Measurements from ENCODE around the gene GNB1L. TPM values are rescaled to one million over a fixed set of nuclear protein-coding genes. Genes with fewer than 3 reads are reported as not detected.

The GNB1L gene
- total RNA-seq, 1 experiment from 2014 or later, result 15.8 TPM

DNA sequence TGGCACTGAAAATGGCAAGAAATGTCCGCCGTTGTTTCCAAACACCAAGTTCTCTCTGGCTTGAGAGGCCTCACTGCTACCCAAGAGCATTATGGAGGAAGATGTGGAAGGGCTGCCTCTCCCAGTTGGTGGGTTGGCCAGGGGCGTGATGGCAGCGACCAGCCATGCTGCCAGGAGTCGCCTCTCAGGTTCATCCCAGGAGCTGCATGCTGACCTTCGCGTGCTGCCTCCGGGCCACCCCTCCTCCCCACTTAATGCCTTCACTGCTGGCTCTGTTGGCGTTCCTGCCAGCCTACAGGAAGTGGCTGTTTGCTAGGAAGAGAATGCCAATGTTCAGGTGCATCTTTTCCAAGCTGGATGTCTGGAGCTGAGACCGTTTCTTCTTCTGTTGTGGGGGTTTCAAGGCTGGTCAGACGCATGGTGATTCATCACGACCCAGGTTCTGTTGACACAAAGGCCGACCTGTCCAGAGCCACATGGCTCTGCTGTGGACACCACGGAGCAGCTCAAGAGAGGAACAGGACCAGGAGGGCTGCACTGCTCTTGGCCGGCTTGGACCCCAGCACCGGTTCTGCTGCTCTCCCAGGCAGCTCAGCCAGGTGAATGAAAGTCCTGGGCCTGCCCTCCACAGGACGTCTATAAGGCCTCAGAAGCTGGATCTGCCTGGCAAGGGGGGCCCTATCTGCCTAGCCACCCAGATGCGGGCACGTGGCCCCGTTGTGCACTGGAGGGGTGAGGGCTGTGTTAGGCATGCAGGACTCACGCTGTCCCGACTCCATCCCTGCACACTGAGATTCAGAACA is 69.0 kb downstream of the GNB1L start:
- POLR2A ChIA-PET, result no interaction called here
- TF ChIP-seq, protein P1, sequence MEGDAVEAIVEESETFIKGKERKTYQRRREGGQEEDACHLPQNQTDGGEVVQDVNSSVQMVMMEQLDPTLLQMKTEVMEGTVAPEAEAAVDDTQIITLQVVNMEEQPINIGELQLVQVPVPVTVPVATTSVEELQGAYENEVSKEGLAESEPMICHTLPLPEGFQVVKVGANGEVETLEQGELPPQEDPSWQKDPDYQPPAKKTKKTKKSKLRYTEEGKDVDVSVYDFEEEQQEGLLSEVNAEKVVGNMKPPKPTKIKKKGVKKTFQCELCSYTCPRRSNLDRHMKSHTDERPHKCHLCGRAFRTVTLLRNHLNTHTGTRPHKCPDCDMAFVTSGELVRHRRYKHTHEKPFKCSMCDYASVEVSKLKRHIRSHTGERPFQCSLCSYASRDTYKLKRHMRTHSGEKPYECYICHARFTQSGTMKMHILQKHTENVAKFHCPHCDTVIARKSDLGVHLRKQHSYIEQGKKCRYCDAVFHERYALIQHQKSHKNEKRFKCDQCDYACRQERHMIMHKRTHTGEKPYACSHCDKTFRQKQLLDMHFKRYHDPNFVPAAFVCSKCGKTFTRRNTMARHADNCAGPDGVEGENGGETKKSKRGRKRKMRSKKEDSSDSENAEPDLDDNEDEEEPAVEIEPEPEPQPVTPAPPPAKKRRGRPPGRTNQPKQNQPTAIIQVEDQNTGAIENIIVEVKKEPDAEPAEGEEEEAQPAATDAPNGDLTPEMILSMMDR (IDR thresholded peaks at IDR 0.05; ENCODE audit: insufficient read depth in 1 of 2, low read depth in 1 of 2, low read length in 1 of 2, severe bottlenecking in 1 of 2, unreplicated experiment in 1 of 2), result no peak
- Mint-ChIP-seq H3K4me1 (ENCODE audit: low read depth, unreplicated experiment) (no peaks in the 10 kb centered on the region), H3K36me3 (ENCODE audit: insufficient read depth, unreplicated experiment) (no peaks in the 10 kb centered on the region), H3K27ac (ENCODE audit: unreplicated experiment) (no peak overlapping the region), H3K4me3 (ENCODE audit: unreplicated experiment) (no peak overlapping the region), H3K9me3 (ENCODE audit: unreplicated experiment) (no peaks in the 10 kb centered on the region), H3K27me3 (ENCODE audit: insufficient read depth, unreplicated experiment) (no peaks in the 10 kb centered on the region)
- Histone ChIP-seq H3K4me3 (ENCODE audit: low read depth, low read length) (no peak overlapping the region), H3K27me3 (replicated peaks; ENCODE audit: control insufficient read depth, insufficient read depth, low read length) (no peaks in the 10 kb centered on the region), H3K4me1 (no peaks in the 10 kb centered on the region), H3K36me3 (ENCODE audit: control insufficient read depth, insufficient read depth, low read length) (no peaks in the 10 kb centered on the region), H3K9me3 (peaks cover 4% of the 10 kb centered on the region; the same call in 1 of the 2 replicates)
- intact Hi-C loops (cut with micrococcal nuclease; ENCODE audit: unreplicated experiment), result no loop called here
- DNase-seq, result no peak
- CTCF ChIA-PET, result no interaction called here
- no TSS peak for BruUV-seq (replicated peaks)

DNA sequence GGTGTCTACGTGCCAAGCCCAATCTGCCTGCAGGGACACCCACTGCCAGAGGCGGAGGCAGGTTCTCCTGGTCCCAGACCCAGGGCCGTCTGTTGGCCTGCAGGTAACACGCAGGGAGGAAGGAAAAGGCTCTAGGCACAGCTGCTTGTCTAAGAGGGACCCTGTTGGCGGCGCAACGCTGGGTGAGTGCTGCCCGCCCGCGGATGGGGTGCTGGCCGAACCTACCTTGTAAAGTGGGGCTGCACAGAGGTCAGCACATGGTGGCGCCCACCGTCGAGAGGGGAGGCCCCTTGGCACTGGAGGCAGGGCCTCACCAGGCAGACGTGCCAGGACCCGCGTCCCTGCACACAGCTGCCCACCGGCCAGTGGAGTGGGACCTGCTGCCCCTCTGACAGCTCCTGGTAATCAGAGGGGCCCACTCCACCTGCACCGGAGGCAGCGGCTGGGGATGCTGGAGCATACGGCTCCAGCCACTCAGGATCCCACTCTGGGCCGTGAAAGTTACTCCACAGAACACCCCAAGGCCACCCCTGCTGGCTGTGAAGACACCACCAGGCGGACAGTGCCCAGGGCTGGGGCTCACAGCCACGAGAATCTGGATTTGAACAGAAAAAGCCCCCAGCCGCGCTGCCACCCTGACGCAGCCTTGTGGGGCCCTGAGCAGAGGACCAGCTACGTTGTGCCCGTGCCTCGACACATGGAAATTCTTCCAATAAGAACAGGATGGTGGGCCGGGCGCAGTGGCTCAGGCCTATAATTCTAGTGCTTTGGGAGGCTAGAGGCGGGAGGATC is 70.1 kb downstream of the GNB1L start:
- Histone ChIP-seq H3K36me3 (ENCODE audit: control insufficient read depth, insufficient read depth, low read length) (no peaks in the 10 kb centered on the region), H3K4me3 (ENCODE audit: low read depth, low read length) (no peak overlapping the region)
- intact Hi-C loops (cut with micrococcal nuclease; ENCODE audit: unreplicated experiment), result no loop called here

More for the DNA sequence above, 70.1 kb downstream of the GNB1L start:
- no peaks in the 10 kb centered on the region for H3K4me1 Mint-ChIP-seq (ENCODE audit: low read depth, unreplicated experiment)
- no peak overlapping the region for H3K4me3 Mint-ChIP-seq (ENCODE audit: unreplicated experiment)
- H3K9me3 ChIP-seq, result peaks cover 4% of the 10 kb centered on the region; the same call in 1 of the 2 replicates
- TF ChIP-seq, protein P1 (IDR thresholded peaks at IDR 0.05; ENCODE audit: insufficient read depth in 1 of 2, low read depth in 1 of 2, low read length in 1 of 2, severe bottlenecking in 1 of 2, unreplicated experiment in 1 of 2), result no peak
- H3K36me3 Mint-ChIP-seq (ENCODE audit: insufficient read depth, unreplicated experiment), result no peaks in the 10 kb centered on the region
- H3K9me3 Mint-ChIP-seq (ENCODE audit: unreplicated experiment), result no peaks in the 10 kb centered on the region
- H3K27me3 Mint-ChIP-seq (ENCODE audit: insufficient read depth, unreplicated experiment), result no peaks in the 10 kb centered on the region
- no peaks in the 10 kb centered on the region for H3K27me3 ChIP-seq (replicated peaks; ENCODE audit: control insufficient read depth, insufficient read depth, low read length)
- ChIA-PET CTCF (no interaction called here), POLR2A (interaction anchor here (0.6 kb wide), 1 partner anchor 678 kb away, joined by 3 read pairs; no protein-coding TSS in a partner anchor)
- H3K27ac Mint-ChIP-seq (ENCODE audit: unreplicated experiment), result no peak overlapping the region
- DNase-seq, result no peak
- BruUV-seq (replicated peaks), result no TSS peak
- no peaks in the 10 kb centered on the region for H3K4me1 ChIP-seq
